ENCODE measurements around the gene ZNF385B.

The ZNF385B gene

DNA sequence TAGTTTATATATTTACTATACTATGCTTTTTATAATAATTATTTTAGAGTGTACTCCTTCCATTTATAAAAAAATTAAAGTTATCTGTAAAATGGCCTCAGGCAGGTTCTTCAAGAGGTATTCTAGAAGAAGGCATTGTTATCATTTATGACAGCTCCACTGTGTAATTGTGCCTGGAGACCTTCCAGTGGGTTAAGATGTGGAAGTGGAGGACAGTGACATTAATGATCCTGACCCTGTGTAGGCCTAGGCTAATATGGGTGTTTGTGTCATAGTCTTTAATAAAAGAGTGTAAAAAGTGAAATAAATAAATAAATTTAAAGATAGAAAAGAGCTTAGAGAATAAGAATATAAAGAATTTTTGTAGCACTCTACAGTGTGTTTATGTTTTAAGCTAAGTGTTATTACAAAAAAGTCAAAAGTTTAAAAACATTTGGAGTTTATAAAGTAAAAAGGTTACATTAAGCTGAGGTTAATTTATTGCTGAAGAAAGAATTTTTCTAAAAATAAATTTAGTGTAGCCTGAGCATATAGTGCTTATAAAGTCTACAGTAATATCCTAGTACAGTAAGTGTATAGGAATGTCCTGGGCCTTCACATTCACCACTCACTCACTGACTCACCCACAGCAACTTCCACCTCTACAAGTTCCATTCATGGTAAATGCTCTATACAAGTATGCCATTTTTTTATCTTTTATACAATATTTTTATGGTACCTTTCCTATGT, 406.8 kb downstream of the ZNF385B start:
- H3K9me3 ChIP-seq (ENCODE audit: control insufficient read depth, insufficient read depth, low read length) = peaks cover 5% of the 10 kb centered on the region
- H3K36me3 ChIP-seq (ENCODE audit: control insufficient read depth, insufficient read depth, low read length) = no peaks in the 10 kb centered on the region

DNA sequence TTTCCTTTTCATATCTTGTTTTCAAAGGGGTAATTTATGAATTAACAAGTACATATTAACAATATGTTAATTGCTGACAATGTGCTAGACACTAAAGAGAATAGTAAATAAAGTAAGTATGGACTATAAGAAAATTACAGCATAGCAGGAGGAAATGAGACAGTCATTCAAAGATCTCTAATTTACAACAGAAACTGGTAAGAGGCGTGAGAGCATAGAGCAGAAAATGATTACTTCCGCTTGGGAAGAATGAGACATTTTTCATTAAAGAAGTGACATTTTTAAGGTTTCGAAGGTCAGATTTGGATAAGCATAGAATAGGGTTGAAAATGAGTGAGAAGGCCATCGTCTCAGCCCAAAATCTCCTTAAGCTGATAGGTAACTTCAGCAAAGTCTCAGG, 412.4 kb downstream of the ZNF385B start:
- Histone ChIP-seq H3K27me3 (ENCODE audit: control insufficient read depth, insufficient read depth, low read length) (no peaks in the 10 kb centered on the region), H3K4me1 (ENCODE audit: control insufficient read depth, insufficient read depth, low read length) (peaks cover 22% of the 10 kb centered on the region), H3K9ac (ENCODE audit: low read depth, low read length) (no peak overlapping the region), H3K4me3 (ENCODE audit: low read depth, low read length) (no peak overlapping the region), H3K9me3 (ENCODE audit: control insufficient read depth, insufficient read depth, low read length) (no peaks in the 10 kb centered on the region), H3K36me3 (ENCODE audit: control insufficient read depth, insufficient read depth, low read length) (no peaks in the 10 kb centered on the region)

More for the DNA sequence above, 406.8 kb downstream of the ZNF385B start:
- Histone ChIP-seq H3K4me1 (ENCODE audit: control insufficient read depth, insufficient read depth, low read length) (no peaks in the 10 kb centered on the region), H3K9ac (ENCODE audit: low read depth, low read length) (no peak overlapping the region), H3K4me3 (ENCODE audit: low read depth, low read length) (no peak overlapping the region), H3K27me3 (ENCODE audit: control insufficient read depth, insufficient read depth, low read length) (no peaks in the 10 kb centered on the region)

DNA sequence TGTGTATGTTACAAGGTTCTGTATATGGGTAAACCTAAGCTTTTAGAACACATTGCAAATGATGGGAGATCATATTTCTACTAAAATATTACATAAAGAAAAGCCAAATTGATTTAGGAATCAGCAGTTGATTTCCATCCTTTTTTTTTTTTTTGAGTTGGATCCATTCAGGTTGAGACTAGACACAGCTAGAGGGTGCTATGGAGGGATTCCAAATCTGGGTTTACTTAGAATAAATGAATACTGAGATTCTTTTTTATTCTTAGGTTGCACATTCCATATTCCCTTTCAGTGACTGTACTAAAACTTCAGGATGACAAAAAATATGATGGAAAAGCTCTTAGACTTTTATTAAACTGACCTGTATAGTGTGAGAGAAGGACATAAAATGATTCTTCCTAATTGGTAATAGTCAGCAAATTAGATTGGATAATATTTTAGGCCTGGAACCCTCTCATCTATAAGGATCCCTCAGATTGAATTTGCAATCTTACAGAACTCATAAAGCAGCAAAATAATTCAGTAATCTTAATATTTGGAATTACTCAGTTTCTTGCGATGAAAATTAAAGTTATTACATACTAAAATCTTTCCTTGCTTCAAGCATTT, 413.5 kb downstream of the ZNF385B start:
- Histone ChIP-seq H3K36me3 (ENCODE audit: control insufficient read depth, insufficient read depth, low read length) (no peaks in the 10 kb centered on the region), H3K4me3 (ENCODE audit: low read depth, low read length) (no peak overlapping the region), H3K27me3 (ENCODE audit: control insufficient read depth, insufficient read depth, low read length) (no peaks in the 10 kb centered on the region), H3K9ac (ENCODE audit: low read depth, low read length) (no peak overlapping the region), H3K9me3 (ENCODE audit: control insufficient read depth, insufficient read depth, low read length) (no peaks in the 10 kb centered on the region), H3K4me1 (ENCODE audit: control insufficient read depth, insufficient read depth, low read length) (peaks cover 31% of the 10 kb centered on the region)

DNA sequence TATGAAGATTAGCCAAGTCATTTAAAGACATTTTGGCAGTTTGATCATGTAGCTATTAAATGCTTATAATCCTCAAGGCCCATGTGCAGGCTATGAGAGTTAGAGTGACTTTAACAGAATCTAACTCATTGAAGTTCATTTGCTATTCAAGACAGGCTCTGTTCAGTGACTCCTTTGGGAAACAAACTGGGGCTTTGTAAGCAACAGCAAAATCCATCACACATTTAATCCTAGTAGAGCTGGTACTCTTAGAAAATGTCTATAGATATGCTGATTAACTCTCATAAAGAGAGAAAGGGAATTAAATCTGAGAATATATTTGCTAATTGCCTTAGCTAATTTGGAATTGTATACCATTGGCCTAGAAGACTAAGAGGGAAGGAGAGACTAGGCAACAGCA, 414.0 kb downstream of the ZNF385B start:
- Histone ChIP-seq H3K9me3 (ENCODE audit: control insufficient read depth, insufficient read depth, low read length) (no peaks in the 10 kb centered on the region), H3K36me3 (ENCODE audit: control insufficient read depth, insufficient read depth, low read length) (no peaks in the 10 kb centered on the region), H3K4me3 (ENCODE audit: low read depth, low read length) (no peak overlapping the region), H3K4me1 (ENCODE audit: control insufficient read depth, insufficient read depth, low read length) (peaks cover 36% of the 10 kb centered on the region), H3K9ac (ENCODE audit: low read depth, low read length) (no peak overlapping the region), H3K27me3 (ENCODE audit: control insufficient read depth, insufficient read depth, low read length) (no peaks in the 10 kb centered on the region)

DNA sequence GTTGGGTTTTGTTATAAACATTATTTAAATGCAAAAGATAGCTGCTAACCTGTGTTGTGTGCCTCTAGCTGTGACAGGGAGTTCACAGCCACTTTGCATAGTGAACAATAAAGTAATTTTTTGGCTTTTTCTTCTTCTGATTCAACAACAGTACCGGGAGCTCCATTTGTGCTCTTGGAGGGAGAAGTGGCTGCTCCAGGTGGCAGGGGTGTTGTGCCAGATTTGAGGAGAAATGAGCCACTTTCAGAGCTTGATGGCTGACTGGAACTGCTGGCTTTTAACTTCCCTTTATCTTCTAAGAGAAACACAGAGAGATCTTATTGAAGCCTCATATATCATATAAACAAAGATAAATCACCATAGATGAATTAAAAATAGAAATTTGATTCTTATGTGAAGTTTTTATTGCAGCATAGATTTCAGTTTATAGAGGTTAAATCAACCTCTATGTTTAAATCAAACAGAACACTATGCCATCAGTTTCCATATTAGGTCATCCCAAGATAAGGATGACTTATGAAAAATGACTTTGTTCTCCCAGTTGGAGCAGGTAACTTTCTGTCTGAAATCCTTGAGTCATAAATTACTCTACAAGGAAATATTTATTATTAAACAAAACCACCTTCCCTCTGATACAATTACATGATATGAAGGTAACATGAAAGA, 414.8 kb downstream of the ZNF385B start:
- Histone ChIP-seq H3K27me3 (ENCODE audit: control insufficient read depth, insufficient read depth, low read length) (no peaks in the 10 kb centered on the region), H3K4me1 (ENCODE audit: control insufficient read depth, insufficient read depth, low read length) (peaks cover 39% of the 10 kb centered on the region)

DNA sequence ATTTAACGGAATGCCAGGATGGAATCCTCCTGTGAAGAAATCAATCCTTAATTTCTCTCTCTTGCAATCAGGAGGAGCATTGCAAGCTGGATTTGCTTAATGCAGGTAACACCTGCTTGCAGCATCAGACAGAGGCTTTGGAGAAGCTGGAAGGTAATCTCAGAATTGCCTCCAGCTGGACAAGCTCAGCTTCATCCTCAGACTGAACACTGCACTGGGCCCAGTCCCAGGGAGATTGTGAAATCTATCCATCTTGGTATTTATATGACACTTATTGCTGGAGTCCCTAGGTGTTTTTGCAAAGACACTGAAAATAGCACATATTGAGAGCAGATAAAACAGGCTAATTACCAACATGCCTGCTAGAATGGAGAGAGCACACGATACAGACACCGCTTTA, 417.4 kb downstream of the ZNF385B start:
- no peak overlapping the region for H3K4me3 ChIP-seq (ENCODE audit: low read depth, low read length)
- no peaks in the 10 kb centered on the region for H3K9me3 ChIP-seq (ENCODE audit: control insufficient read depth, insufficient read depth, low read length)
- H3K36me3 ChIP-seq (ENCODE audit: control insufficient read depth, insufficient read depth, low read length) = no peaks in the 10 kb centered on the region
- peaks cover 39% of the 10 kb centered on the region for H3K4me1 ChIP-seq (ENCODE audit: control insufficient read depth, insufficient read depth, low read length)
- H3K27me3 ChIP-seq (ENCODE audit: control insufficient read depth, insufficient read depth, low read length) = no peaks in the 10 kb centered on the region
- H3K9ac ChIP-seq (ENCODE audit: low read depth, low read length) = no peak overlapping the region

More for the DNA sequence above, 414.8 kb downstream of the ZNF385B start:
- Histone ChIP-seq H3K9me3 (ENCODE audit: control insufficient read depth, insufficient read depth, low read length) (no peaks in the 10 kb centered on the region), H3K9ac (ENCODE audit: low read depth, low read length) (no peak overlapping the region), H3K4me3 (ENCODE audit: low read depth, low read length) (no peak overlapping the region), H3K36me3 (ENCODE audit: control insufficient read depth, insufficient read depth, low read length) (no peaks in the 10 kb centered on the region)

DNA sequence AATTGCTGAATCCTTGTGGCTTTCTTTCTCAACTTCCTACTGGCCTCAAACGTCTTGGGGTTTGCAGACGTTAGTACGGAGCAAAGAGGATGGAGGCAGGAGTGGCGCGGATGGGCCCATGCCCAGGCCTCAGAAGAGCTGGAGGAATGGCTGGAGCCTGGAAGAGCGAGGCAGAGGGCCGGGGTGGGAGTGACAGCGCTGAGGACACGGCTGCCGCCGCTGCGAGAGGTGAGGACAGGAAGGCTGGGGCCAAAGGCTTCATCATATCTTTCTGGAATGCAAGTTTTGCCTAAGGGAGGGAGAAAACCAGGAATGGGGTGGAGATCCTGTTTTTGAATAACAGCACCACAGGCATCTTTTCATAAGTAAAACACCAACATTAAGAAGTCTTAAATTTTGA, 418.2 kb downstream of the ZNF385B start:
- H3K4me3 ChIP-seq (ENCODE audit: low read depth, low read length) = no peak overlapping the region
- H3K9me3 ChIP-seq (ENCODE audit: control insufficient read depth, insufficient read depth, low read length) = no peaks in the 10 kb centered on the region
- no peak overlapping the region for H3K9ac ChIP-seq (ENCODE audit: low read depth, low read length)
- H3K4me1 ChIP-seq (ENCODE audit: control insufficient read depth, insufficient read depth, low read length) = peaks cover 41% of the 10 kb centered on the region
- no peaks in the 10 kb centered on the region for H3K36me3 ChIP-seq (ENCODE audit: control insufficient read depth, insufficient read depth, low read length)
- H3K27me3 ChIP-seq (ENCODE audit: control insufficient read depth, insufficient read depth, low read length) = no peaks in the 10 kb centered on the region

DNA sequence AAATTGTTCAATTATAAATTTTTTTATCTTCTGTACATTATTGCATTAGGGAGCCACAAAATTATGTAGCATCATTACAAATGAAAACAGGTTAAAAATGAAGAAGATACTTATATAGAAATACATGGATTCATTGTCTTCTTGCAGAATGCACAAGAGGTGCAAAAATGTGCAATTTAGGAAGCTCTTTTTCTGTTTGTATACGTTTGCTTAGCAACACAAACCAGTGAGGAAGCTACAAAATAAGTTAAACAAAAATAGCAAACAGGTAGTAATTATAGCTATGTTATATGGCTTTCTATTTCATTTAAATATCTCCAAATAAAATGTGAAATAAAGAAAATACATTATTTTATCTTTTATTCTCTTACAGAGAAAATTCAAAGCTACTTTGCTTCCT, 419.2 kb downstream of the ZNF385B start:
- H3K4me1 ChIP-seq (ENCODE audit: control insufficient read depth, insufficient read depth, low read length) = peaks cover 36% of the 10 kb centered on the region
- H3K4me3 ChIP-seq (ENCODE audit: low read depth, low read length) = no peak overlapping the region
- H3K9ac ChIP-seq (ENCODE audit: low read depth, low read length) = no peak overlapping the region
- no peaks in the 10 kb centered on the region for H3K36me3 ChIP-seq (ENCODE audit: control insufficient read depth, insufficient read depth, low read length)
- no peaks in the 10 kb centered on the region for H3K27me3 ChIP-seq (ENCODE audit: control insufficient read depth, insufficient read depth, low read length)
- H3K9me3 ChIP-seq (ENCODE audit: control insufficient read depth, insufficient read depth, low read length) = no peaks in the 10 kb centered on the region

DNA sequence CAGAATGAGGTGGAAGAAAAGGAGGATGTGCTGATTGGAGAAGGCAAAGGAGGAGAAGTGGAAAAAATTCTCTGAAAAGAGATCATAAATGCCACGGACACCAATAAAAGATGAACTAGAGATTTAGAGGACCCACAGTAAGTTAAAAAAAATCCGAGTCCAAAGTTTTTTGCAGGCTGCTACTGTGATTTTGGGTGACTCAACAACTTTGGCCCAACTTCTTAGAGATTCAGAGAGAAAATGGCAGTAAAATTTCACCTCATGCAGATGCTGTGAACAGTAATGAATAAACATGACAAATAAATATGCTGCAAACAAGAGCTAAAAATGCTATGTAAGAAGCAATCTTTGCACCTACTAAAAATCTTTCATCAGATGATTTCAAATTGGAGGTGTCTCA, 419.9 kb downstream of the ZNF385B start:
- H3K9ac ChIP-seq (ENCODE audit: low read depth, low read length) = no peak overlapping the region
- H3K4me3 ChIP-seq (ENCODE audit: low read depth, low read length) = no peak overlapping the region
- no peaks in the 10 kb centered on the region for H3K27me3 ChIP-seq (ENCODE audit: control insufficient read depth, insufficient read depth, low read length)
- H3K4me1 ChIP-seq (ENCODE audit: control insufficient read depth, insufficient read depth, low read length) = peaks cover 32% of the 10 kb centered on the region
- no peaks in the 10 kb centered on the region for H3K9me3 ChIP-seq (ENCODE audit: control insufficient read depth, insufficient read depth, low read length)
- H3K36me3 ChIP-seq (ENCODE audit: control insufficient read depth, insufficient read depth, low read length) = no peaks in the 10 kb centered on the region

DNA sequence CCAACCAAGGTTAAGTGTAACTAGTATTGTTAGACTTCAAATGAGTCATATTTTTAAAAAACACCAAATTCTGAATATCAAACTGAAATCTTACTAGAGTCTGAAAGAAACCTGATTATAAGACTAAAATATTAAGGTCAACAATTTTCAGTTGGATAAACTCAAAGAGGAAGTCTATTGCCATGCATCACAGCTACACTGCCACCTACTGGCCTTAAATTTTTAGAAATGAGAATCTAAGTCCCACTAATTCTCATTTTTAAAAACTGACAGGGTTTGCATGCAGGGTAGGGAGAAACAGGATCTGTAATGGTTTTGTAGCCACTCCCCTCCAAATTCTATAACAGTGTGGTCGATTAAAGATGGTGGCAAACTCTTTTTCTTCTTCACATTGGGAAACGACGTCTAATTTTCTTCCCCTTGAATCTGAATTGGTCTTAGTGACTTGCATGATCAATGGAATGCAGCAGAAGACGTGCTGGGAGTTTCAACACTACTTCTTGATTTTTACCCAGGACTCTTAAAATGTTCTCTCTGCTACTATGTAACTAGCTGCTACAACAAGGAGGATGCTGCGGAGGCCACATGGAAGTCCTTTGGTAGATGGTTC, 420.7 kb downstream of the ZNF385B start:
- Histone ChIP-seq H3K9ac (ENCODE audit: low read depth, low read length) (no peak overlapping the region), H3K9me3 (ENCODE audit: control insufficient read depth, insufficient read depth, low read length) (no peaks in the 10 kb centered on the region), H3K27me3 (ENCODE audit: control insufficient read depth, insufficient read depth, low read length) (no peaks in the 10 kb centered on the region), H3K36me3 (ENCODE audit: control insufficient read depth, insufficient read depth, low read length) (no peaks in the 10 kb centered on the region), H3K4me1 (ENCODE audit: control insufficient read depth, insufficient read depth, low read length) (peaks cover 32% of the 10 kb centered on the region), H3K4me3 (ENCODE audit: low read depth, low read length) (no peak overlapping the region)

DNA sequence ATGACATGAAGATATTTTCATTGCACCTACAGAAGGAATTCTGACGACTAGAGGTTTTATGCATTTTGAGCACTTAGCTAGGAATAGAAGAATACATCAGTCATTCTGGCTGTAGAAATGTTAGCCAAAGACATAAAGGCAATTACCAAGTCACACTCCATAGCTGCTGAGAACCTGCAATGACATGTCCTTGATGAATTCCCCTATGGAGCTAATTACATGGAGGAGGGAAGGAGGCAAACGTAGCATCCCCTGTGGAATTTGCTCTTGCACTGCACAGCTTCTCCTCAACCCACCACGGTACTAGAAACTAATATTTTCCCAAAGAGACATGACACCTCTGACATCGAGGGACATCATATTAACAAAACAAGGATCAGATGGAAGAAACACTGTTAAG, 422.8 kb downstream of the ZNF385B start:
- H3K27me3 ChIP-seq (ENCODE audit: control insufficient read depth, insufficient read depth, low read length) = no peaks in the 10 kb centered on the region
- peaks cover 27% of the 10 kb centered on the region for H3K4me1 ChIP-seq (ENCODE audit: control insufficient read depth, insufficient read depth, low read length)
- no peak overlapping the region for H3K4me3 ChIP-seq (ENCODE audit: low read depth, low read length)
- no peaks in the 10 kb centered on the region for H3K36me3 ChIP-seq (ENCODE audit: control insufficient read depth, insufficient read depth, low read length)
- no peaks in the 10 kb centered on the region for H3K9me3 ChIP-seq (ENCODE audit: control insufficient read depth, insufficient read depth, low read length)
- H3K9ac ChIP-seq (ENCODE audit: low read depth, low read length) = no peak overlapping the region

All from iPS-15b (cell line).